ENCODE measurements around the gene ACTN4. TPM values are rescaled to one million over a fixed set of nuclear protein-coding genes. Genes with fewer than 3 reads are reported as not detected.
A peak's percentile ranks its signal among the peaks of the same experiment; 100 is the strongest.

ACTN4 gene
- total RNA-seq, 1 experiment from 2014 or later: 1,462 TPM

GRCh38 chr19:38657633-38658222 lies 10.3 kb downstream of the ACTN4 start:
- no TSS peak for BruUV-seq (replicated peaks)
- H3K36me3 Mint-ChIP-seq (ENCODE audit: insufficient read depth, unreplicated experiment): peaks cover 100% of the 10 kb centered on the region
- DNase-seq: peak; percentile 79
- peak overlapping the region; percentile 99 for H3K4me3 Mint-ChIP-seq (ENCODE audit: low read depth, unreplicated experiment)
- H3K27me3 Mint-ChIP-seq (ENCODE audit: unreplicated experiment): no peaks in the 10 kb centered on the region
- H3K9me3 Mint-ChIP-seq (ENCODE audit: low read depth, unreplicated experiment): no peaks in the 10 kb centered on the region
- no peak for TF ChIP-seq CTCF (IDR thresholded peaks at IDR 0.05; ENCODE audit: unreplicated experiment)
- H3K27ac Mint-ChIP-seq (ENCODE audit: unreplicated experiment): peak overlapping the region; percentile 100
- CTCF ChIA-PET: interaction anchor here (0.7 to 2.1 kb wide), 4 partner anchors 9 to 75 kb away, joined by 3 to 22 read pairs (median 4); partner anchors contain the start of gene ACTN4
- intact Hi-C loops (cut with micrococcal nuclease; ENCODE audit: unreplicated experiment): loop anchor here (2.0 to 5.0 kb wide), 2 partner anchors 35 to 175 kb away; partner anchors contain the start of gene ECH1
- peaks cover 89% of the 10 kb centered on the region for H3K4me1 Mint-ChIP-seq (ENCODE audit: low read depth, unreplicated experiment)

- peaks cover 91% of the 10 kb centered on the region for H3K4me1 Mint-ChIP-seq (ENCODE audit: low read depth, unreplicated experiment)
- peaks cover 100% of the 10 kb centered on the region for H3K36me3 Mint-ChIP-seq (ENCODE audit: insufficient read depth, unreplicated experiment)
- H3K9me3 Mint-ChIP-seq (ENCODE audit: low read depth, unreplicated experiment): no peaks in the 10 kb centered on the region
Measured at GRCh38 chr19:38658462-38659306, 11.2 kb downstream of the ACTN4 start.

GRCh38 chr19:38660724-38661123 lies 13.3 kb downstream of the ACTN4 start:
- no TSS peak for BruUV-seq (replicated peaks)

More at GRCh38 chr19:38658462-38659306, 11.2 kb downstream of the ACTN4 start:
- TSS peak; percentile 58 for BruUV-seq (replicated peaks)
- Mint-ChIP-seq H3K27me3 (ENCODE audit: unreplicated experiment) (no peaks in the 10 kb centered on the region), H3K4me3 (ENCODE audit: low read depth, unreplicated experiment) (peak overlapping the region; percentile 99), H3K27ac (ENCODE audit: unreplicated experiment) (peak overlapping the region; percentile 100)
- no peak for TF ChIP-seq CTCF (IDR thresholded peaks at IDR 0.05; ENCODE audit: unreplicated experiment)
- peak; percentile 84 for DNase-seq
- intact Hi-C loops (cut with micrococcal nuclease; ENCODE audit: unreplicated experiment): loop anchor here (2.0 to 5.0 kb wide), 2 partner anchors 34 to 174 kb away; partner anchors contain the start of gene ECH1
- CTCF ChIA-PET: interaction anchor here (0.5 to 2.1 kb wide), 13 partner anchors 8 to 432 kb away, joined by 3 to 22 read pairs (median 5); partner anchors contain the start of gene FAM98C

More at GRCh38 chr19:38660724-38661123, 13.3 kb downstream of the ACTN4 start:
- Mint-ChIP-seq H3K27me3 (ENCODE audit: unreplicated experiment) (no peaks in the 10 kb centered on the region), H3K36me3 (ENCODE audit: insufficient read depth, unreplicated experiment) (peaks cover 98% of the 10 kb centered on the region), H3K27ac (ENCODE audit: unreplicated experiment) (peak overlapping the region; percentile 100), H3K9me3 (ENCODE audit: low read depth, unreplicated experiment) (no peaks in the 10 kb centered on the region), H3K4me3 (ENCODE audit: low read depth, unreplicated experiment) (peak overlapping the region; percentile 99), H3K4me1 (ENCODE audit: low read depth, unreplicated experiment) (peaks cover 91% of the 10 kb centered on the region)
- CTCF ChIA-PET: interaction anchor here (1.0 to 1.9 kb wide), 3 partner anchors 12 to 62 kb away, joined by 3 to 8 read pairs (median 5); partner anchors contain the start of gene ACTN4
- intact Hi-C loops (cut with micrococcal nuclease; ENCODE audit: unreplicated experiment): no loop called here
- no peak for DNase-seq
- TF ChIP-seq CTCF (IDR thresholded peaks at IDR 0.05; ENCODE audit: unreplicated experiment): no peak

Data from Calu3 (cell line).